Cardiac ventricle fibroblast (primary cell): ENCODE measurements around the gene CCNB3. TPM values are rescaled to one million over a fixed set of nuclear protein-coding genes. Genes with fewer than 3 reads are reported as not detected.

Source experiments
- total RNA-seq: library from RNA; depleted of rRNA; stranded (reverse); fragments of >200 nt; gene quantifications from 2 replicates; pipeline ENCODE4 v1.2.3, GENCODE V29; 2015

CCNB3 gene
- 0.19 and 0.20 TPM in 2 replicates for total RNA-seq

GRCh38 chrX:50204364-50204899 is at the start of gene CCNB3:
Gene CCNB3 (plus strand): TSS chrX:50204765. CDS start chrX:50285164, 80,399 bp downstream.

GRCh38 chrX:50200907-50201306 is 3.7 kb upstream of the CCNB3 start, which contains the start of gene AKAP4:
Gene AKAP4 (minus strand): TSS chrX:50201007. CDS start chrX:50200889, 118 bp downstream.

Other genes starting within 250 kb of the CCNB3 start
- gene AKAP4, start 3.8 kb upstream of the CCNB3 start, total RNA-seq: not detected in 2 replicates